GM21381 (cell line): ENCODE measurements around the gene TRIP13.
A peak's percentile ranks its signal among the peaks of the same experiment; 100 is the strongest.
"Not testable (repeated sequence)": the region's sequence is repeated elsewhere in the genome, so short reads cannot be mapped to it uniquely, and the experiment has no call there.

Experiments used
- ATAC-seq: cut with Tn5 transposase; IDR thresholded peaks from one replicate; pipeline ENCODE4 v1.9.1; 2021; ENCODE audit warnings: mild to moderate bottlenecking, moderate library complexity; ENCODE audit not compliant: unreplicated experiment

TRIP13 gene, protein sequence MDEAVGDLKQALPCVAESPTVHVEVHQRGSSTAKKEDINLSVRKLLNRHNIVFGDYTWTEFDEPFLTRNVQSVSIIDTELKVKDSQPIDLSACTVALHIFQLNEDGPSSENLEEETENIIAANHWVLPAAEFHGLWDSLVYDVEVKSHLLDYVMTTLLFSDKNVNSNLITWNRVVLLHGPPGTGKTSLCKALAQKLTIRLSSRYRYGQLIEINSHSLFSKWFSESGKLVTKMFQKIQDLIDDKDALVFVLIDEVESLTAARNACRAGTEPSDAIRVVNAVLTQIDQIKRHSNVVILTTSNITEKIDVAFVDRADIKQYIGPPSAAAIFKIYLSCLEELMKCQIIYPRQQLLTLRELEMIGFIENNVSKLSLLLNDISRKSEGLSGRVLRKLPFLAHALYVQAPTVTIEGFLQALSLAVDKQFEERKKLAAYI

DNA sequence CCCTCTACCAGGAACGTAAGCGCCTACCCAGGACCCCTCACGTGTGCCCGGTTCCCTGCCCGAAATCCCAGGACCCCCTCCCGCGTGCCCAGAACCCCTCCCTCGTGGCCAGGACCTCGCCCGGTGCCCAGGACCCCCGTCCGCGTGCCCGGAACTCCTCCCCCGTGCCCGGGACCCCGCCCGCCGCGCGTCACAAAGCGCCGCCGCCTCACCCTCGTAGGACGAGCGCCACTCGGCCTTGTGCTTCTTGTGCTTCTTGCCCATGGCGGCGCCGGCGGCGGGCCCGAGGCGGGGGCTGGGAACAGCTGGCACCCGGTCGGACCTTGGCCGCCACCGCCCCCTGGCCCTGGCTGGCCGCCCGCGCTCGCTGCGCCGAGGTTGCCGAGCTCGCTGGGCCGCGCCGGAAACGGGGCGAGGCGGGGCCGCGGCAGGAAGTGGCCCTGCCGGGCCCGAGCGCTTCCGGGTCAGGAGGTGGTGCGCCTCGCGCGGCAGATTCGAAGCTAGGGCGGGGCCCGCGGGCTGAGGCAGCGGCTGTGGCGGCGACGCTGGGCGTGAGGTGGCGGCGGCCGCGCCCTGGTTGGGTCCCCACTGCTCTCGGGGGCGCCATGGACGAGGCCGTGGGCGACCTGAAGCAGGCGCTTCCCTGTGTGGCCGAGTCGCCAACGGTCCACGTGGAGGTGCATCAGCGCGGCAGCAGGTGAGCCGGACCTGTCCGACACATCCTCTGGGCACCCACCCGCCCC lies at the start of gene TRIP13, which contains the start of gene BRD9:
TSS of gene TRIP13 (plus strand) at position 491 of the 743 bp plus-strand sequence. CDS start at position 606, 115 bp downstream.
TSS of gene BRD9 (minus strand) at position 408 of the 743 bp plus-strand sequence. CDS start at position 264, 144 bp downstream.
- ATAC-seq: peak; percentile 96

DNA sequence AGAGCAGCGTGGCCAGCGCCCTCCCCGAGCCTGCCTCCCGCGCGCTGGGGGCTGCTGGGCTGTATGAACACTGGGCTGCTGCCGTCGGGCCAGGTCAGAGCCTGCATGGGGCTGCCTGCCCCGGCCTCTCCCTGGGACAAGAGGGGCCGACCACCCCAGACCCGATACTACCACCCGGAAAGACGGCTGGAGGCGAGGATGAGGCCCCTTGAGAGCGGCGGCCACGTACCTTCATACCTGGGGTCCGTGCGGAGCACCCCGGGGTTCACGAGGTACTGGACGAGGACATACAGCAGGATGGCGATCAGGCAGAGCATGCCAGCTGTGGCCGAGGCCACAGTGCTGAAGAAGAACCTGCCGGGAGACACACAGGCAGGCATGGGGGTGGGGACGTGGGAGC lies 49.3 kb upstream of the TRIP13 start:
- not testable (repeated sequence) for ATAC-seq

DNA sequence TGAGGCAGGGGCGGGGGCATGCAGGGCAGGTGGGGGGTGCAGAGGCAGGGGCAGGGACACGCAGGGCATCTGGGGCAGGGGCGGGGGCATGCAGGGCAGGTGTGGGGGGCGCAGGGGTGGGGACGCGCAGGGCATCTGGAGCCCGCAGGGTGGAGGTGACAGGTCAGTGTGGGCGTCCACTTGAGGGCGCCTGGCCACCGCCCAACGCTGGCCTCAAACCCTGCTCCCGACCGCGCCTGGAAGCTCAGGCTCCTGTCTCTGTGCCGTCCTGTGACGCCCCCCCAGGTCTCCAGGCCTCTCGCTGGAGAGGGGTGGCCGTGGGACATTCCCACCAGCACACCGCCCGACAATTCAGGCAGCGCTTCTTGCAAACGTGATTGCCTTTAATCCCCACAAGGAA lies 48.8 kb upstream of the TRIP13 start:
- not testable (repeated sequence) for ATAC-seq

DNA sequence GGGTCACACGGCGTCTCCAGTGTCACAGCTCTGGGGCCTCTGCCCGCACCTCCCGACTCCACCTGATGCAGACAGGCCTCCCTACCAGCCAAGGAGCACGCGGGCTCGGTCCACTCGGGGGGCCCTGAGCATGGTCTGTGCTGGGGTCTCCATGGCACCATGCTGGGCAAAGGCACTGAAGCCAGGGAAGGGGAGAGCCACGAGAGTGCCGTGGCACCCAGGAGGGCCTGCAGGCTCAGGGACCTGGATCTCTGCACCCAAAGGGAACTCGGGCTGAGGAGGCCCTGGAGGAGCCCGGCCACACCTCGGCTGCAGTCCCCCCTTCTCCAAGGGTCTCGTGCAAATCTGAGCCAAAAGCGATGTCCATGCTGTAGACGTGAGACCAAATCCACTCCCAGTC lies 48.3 kb upstream of the TRIP13 start:
- not testable (repeated sequence) for ATAC-seq

DNA sequence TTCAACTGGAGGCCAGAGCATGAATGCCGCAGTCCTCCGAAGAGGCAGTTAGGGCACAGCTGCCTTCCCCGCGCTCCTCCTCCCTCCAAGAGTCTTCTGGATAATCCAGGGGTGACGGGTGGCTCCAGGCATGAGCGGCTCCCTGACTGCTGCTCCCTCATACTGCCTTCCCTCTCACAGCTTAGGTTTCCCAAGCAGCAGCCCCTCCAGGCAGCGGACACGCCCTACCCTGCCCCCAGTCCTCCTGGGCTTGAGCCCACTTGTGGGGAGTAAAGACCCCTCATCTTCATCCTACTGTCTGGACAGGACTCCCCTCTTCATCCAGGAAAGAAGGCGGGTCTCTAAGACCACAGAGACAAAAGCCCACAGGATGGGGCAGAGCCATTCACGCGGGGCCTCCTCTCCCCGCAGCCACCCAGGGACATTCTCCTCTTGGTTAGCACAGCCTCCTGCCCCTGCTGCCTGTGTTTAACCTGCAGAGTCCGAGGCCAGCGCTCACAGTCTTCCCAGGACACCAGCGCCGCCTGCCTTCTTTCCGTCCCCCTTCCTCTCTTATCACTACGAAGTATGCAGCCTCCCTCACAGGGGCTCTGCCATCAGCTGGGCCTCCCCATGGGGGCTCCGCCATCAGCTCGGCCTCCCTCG lies 47.5 kb upstream of the TRIP13 start:
- ATAC-seq: not testable (repeated sequence)

DNA sequence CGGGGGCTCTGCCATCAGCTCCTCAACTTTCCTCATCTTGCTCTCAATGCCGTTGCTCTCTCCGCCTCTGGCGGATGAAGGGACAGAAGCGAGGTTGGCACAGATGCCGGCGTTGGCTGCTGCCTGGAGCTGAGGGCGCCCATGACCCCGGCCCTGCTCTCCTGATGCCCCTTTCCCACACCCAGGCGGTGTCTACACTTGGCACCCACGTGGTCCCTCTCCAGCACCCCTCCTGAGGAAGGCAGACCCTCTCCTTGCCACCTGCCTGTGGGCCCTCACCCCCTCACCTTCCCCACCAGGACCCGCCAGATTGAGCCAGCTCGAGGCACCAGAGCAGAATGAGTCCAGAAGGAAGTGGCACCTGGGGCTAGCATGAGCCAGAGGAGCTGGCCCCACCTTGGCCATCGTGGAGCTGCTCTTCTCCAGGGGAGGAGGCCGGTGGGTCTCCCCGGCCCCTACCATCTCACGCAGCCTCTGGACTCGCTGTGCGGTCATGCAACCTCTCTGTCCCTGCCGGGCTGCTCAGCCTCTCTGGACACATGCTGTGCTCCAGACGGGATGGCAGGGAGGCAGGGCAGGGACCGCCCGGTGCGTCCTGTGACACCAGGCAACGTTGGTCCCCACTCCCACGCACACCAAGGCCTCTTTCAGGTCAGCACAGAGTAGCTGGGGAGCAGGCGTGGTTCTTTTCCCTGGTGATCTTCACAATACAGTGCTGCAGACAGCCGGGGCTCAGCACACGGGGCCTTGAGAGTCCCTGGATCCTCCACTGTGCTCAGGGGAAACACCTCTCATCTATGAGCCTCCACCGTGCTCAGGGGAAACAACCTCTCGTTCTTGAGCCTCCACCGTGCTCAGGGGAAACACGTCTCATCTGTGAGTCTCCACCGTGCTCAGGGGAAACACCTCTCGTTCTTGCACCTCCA lies 46.7 kb upstream of the TRIP13 start:
- not testable (repeated sequence) for ATAC-seq

DNA sequence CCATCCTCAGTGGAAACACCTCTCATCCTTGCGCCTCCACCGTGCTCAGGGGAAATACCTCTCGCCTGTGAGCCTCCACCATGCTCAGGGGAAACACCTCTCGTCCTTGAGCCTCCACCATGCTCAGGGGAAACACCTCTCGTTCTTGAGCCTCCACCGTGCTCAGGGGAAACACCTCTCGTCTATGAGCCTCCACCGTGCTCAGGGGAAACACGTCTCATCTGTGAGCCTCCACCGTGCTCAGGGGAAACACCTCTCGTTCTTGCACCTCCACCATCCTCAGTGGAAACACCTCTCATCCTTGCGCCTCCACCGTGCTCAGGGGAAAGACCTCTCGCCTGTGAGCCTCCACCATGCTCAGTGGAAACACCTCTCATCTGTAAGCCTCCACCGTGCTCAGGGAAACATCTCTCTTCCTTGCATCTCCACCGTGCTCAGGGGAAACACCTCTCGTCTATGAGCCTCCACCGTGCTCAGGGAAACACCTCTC lies 46.0 kb upstream of the TRIP13 start:
- not testable (repeated sequence) for ATAC-seq

DNA sequence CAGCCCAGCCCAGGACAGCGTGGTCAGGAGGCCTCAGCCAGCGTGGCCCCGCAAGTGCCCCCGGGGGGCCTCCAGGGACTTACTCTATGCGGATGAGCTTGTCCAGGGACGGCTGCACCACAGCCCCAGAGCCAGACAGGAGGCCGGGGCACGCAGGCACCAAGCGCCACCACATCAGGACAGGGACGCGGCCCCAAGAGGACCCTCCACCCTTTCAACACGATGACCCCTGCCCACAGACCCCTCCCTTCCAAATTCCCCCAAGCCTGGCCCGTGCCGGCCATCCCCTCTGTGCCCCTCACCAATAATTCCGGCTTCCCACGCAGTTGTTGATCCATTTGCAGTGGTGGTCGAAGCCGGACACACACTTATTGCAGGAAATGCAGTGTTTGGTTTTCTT lies 45.5 kb upstream of the TRIP13 start:
- not testable (repeated sequence) for ATAC-seq

DNA sequence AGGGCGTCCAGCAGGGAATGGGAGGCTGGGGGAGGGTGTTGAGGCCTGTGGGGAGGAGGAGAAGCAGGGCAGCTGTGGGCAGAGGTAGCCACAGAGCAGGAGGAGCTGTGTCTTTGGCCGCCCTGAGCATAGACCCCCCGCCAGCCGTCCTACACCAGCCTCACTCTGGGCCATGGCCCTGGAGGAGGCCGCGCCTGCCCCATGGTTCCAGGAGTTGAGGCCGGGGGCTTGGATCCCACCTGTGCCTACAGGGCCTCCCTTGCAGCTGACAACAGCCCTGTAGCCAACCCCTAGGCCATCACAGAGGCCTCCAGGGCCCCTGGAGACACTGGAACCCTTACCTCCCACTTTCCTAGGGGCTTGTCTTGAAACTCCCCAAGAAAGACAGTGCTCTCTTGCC lies 44.9 kb upstream of the TRIP13 start:
- ATAC-seq: not testable (repeated sequence)

DNA sequence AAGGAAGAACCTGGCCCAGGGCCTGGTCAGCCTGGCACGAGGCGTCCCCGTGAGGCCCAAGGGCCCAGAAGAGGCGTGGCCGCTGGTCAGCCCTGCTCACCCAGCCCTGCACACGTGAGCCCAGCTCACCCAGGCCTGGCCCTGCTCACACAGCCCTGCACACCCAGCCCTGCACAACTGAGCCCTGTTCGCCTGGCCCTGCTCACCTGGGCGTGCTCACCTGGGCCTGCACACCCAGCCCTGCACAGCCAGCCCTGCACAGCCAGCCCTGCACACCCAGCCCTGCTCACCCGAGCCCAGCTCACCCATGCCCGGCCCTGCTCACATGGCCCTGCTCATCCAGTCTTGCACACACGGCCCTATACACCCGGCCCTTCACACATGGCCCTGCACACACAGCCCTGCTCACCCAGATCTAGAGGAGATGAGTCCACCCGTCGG lies 44.0 kb upstream of the TRIP13 start:
- no peak for ATAC-seq

DNA sequence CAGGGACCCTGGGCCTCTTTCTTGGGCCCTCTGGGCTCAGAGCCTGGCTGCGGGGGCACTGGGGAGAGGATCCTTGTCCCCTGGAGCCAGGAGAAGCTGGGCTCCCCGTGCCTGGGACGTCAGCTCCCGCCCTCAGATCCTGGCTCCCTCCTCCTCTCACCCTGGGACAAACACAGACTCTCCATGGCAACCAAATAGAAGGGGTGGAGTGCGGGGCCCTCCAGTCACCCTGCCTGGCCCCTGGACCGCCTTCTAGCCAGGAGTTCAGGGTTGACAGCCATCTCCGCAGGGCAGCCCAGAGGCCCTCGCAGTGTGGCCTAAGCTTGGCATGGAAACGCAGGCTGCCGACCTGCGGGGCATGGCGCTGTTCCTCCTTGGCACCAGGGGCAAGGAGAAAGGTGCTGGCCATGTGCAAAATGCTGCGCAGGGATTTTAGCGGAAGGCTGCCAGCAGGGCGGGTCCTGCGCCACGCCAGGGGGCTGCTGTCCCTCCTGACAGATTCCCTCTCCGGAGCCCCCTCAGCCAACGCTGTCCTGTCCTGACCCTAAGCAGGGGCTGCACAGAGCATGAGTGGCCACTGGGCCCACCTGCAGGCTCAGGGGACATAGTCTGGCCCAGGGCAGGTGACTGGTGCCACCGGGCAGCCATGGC lies 42.9 kb upstream of the TRIP13 start:
- no peak for ATAC-seq

DNA sequence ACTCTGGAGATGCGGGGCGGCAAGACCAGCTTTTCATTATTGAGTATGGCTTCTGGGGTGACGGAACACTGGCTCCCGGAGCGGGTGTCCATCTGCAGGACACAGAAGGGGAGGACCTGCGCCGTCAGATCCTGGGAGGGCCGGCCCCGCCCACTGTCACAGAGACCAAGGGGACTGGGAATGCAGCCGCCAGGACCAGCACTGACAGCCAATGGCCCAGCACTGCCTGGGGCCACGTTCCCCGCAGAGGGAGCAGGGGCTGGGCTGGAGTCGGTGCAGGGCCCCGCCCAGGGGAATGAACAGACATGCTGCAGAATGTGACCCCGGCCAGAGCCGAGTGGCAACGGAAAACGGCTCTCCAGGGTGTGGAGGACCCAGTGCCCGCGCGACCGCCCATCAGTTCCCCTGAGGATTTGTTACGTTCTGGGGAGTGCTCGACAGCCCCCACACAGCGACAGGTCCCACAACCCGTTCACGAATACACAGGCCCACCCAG lies 42.1 kb upstream of the TRIP13 start, which contains the start of gene ZDHHC11:
TSS of gene ZDHHC11 (minus strand) at position 476 of the 496 bp plus-strand sequence. CDS start at position 92, 384 bp downstream.
- ATAC-seq: no peak

DNA sequence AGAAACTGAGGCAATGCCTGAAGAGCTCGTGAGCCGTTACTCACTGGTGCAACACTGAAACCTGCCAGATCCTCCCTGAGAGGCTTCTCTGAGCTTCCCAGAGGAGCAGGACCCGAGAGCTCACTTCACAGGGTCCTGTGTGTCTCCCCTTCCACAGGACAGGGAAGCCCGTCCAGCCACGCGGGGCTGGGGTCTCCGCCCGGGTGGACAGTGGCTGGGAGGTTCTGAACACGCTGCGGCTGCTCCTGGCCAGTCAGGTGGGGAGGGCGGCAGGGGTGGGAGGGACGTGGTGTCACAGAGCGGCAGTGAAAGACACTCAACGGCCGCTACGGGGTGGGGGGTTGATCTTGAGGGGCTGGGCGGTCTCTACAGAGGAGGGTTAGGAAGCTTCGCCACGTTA lies 41.6 kb upstream of the TRIP13 start:
- ATAC-seq: no peak

DNA sequence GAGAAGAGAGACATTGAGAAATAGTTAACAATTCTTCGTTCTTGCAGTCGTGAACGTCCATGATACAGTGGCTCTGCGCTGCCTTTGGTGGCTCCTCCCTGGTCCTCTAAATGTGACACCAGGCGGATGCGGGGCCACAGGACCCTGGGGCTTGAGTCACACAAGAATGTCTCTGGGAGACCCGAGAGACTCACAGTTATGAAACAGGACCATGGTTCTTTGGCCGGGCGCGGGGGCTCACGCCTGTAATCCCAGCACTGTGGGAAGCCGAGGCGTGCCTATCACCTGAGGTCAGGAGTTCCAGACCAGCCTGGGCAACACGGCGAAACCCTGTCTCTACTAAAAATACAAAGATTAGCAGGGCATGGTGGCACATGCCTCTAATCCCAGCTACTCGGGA lies 41.1 kb upstream of the TRIP13 start:
- no peak for ATAC-seq

DNA sequence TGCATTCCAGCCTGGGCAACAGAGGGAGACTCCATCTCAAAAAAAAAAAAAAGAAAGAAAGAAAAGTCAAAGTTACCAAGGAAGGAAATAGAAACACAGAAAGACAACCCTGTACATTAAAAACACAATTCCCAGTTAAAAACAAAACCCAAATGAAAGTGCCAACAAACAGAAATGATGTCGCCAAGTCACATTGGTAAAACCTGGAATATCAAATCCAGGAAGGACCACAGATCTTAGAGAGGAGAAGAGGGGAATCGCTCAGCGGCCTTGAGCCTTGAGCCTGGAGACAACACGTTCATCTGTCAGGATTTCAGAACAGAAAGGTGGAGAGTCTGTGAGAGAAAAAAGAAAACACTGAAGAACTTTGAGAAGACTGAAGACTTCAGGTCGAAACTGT lies 40.7 kb upstream of the TRIP13 start:
- no peak for ATAC-seq

DNA sequence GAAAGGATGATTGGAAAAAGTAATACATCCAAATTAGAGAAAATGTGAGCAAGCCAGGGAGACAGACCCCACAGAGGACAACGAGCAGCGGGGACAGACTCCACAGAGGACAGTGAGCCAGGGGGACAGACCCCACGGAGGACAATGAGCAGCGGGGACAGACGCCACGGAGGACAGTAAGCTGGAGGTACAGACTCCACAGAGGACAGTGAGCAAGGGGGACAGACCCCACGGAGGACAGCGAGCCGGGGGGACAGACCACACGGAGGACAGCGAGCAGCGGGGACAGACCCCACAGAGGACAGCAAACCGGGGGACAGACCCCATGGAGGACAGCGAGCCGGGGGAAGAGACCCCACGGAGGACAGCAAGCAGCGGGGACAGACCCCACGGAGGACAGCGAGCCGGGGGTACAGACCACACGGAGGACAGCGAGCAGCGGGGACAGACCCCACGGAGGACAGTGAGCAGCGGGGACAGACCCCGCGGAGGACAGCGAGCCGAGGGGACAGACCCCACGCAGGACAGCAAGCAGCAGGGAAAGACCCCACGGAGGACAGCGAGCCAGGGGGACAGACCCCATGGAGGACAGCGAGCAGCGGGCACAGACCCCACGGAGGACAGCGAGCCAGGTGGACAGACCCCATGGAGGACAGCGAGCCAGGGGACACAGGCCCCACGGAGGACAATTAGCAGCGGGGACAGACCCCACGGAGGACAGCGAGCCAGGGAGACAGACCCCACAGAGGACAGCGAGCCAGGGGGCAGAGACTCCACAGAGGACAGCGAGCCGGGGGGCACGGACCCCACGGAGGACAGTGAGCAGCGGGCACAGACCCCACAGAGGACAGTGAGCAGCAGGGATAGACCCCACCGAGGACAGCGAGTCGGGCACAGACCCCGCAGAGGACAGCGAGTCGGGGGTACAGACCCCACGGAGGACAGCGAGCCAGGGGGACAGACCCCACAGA lies 40.0 kb upstream of the TRIP13 start:
- ATAC-seq: no peak

DNA sequence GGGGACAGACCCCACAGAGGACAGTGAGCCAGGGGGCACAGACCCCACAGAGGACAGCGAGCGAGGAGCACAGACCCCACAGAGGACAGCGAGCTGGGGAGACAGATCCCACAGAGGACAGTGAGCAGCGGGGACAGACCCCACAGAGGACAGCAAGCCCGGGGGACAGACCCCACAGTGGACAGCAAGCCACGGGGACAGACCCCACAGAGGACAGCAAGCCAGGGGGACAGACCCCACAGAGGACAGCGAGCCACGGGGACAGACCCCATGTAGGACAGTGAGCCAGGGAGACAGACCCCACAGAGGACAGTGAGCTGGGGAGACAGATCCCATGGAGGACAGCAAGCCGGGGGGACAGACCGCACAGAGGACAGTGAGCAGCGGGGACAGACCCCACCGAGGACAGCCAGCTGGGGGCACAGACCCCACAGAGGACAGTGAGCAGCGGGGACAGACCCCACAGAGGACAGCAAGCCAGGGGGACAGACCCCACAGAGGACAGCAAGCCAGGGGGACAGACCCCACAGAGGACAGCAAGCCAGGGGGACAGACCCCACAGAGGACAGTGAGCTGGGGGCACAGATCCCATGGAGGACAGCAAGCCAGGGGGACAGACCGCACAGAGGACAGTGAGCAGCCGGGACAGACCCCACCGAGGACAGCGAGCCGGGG lies 39.1 kb upstream of the TRIP13 start:
- ATAC-seq: not testable (repeated sequence)
